OCI-LY1 (cell line): ENCODE measurements around the gene COPE.

Experiments
- H2AFZ ChIP-seq: fragments of 200-600 bp; sonication (generic), shearing (Covaris generic); 2 replicates; pipeline ENCODE4 v1.6.0; 2014; ENCODE audit warnings: antibody characterized with exemption, mild to moderate bottlenecking, low read length
- H3F3A ChIP-seq: fragments of 200-600 bp; sonication (generic), shearing (Covaris generic); 2 replicates; pipeline ENCODE4 v1.6.0; 2014; ENCODE audit warnings: mild to moderate bottlenecking, antibody characterized with exemption, low read length, moderate library complexity; ENCODE audit not compliant: insufficient read depth
- H3K27ac ChIP-seq: fragments of 200-600 bp; sonication (generic); 2 replicates; pipeline ENCODE4 v1.5.1; 2014; ENCODE audit warnings: low read length, mixed run types, mild to moderate bottlenecking, low read depth; ENCODE audit not compliant: poor library complexity, severe bottlenecking
- H3K27me3 ChIP-seq: fragments of 200-600 bp; sonication (generic); 2 replicates; pipeline ENCODE4 v1.6.0; 2014; ENCODE audit warnings: antibody characterized with exemption, mild to moderate bottlenecking, low read length, moderate library complexity; ENCODE audit not compliant: insufficient read depth
- H3K36me3 ChIP-seq: fragments of 200-600 bp; sonication (generic); 2 replicates; pipeline ENCODE4 v1.6.1; 2014; ENCODE audit warnings: mild to moderate bottlenecking, antibody characterized with exemption, low read length, moderate library complexity, mixed read lengths; ENCODE audit not compliant: insufficient read depth
- H3K4me1 ChIP-seq: fragments of 200-600 bp; sonication (generic); 2 replicates; pipeline ENCODE4 v1.5.1; 2014; ENCODE audit warnings: mild to moderate bottlenecking, low read length, moderate library complexity; ENCODE audit not compliant: insufficient read depth, severe bottlenecking
- H3K4me2 ChIP-seq: fragments of 200-600 bp; sonication (generic), shearing (Covaris generic); 2 replicates; pipeline ENCODE4 v1.6.1; 2014; ENCODE audit warnings: low read length
- H3K4me3 ChIP-seq: fragments of 200-600 bp; sonication (generic); 2 replicates; pipeline ENCODE4 v1.5.1; 2014; ENCODE audit warnings: low read length, low read depth, mild to moderate bottlenecking, mixed read lengths; ENCODE audit not compliant: poor library complexity, severe bottlenecking
- H3K79me2 ChIP-seq: fragments of 200-600 bp; shearing (Covaris generic); 2 replicates; pipeline ENCODE4 v1.6.1; 2016; ENCODE audit warnings: mixed run types, low read length, mixed read lengths; ENCODE audit not compliant: insufficient read depth
- H3K9ac ChIP-seq: fragments of 200-600 bp; sonication (generic), shearing (Covaris generic); 2 replicates; pipeline ENCODE4 v1.6.1; 2014; ENCODE audit warnings: mild to moderate bottlenecking, low read length, mixed read lengths
- H3K9me2 ChIP-seq: fragments of 200-600 bp; sonication (generic), shearing (Covaris generic); 2 replicates; pipeline ENCODE4 v1.6.1; 2014; ENCODE audit warnings: low read depth, mild to moderate bottlenecking, low read length, mixed read lengths
- H3K9me3 ChIP-seq: fragments of 200-600 bp; shearing (Covaris generic); 2 replicates; pipeline ENCODE4 v1.6.1; 2014; ENCODE audit warnings: low read length, mixed read lengths
- H4K20me1 ChIP-seq: fragments of 200-600 bp; sonication (generic), shearing (Covaris generic); 2 replicates; pipeline ENCODE4 v1.6.0; 2016; ENCODE audit warnings: mild to moderate bottlenecking, low read length; ENCODE audit not compliant: insufficient read depth
- EZH2 ChIP-seq: fragments of 200-600 bp; sonication (generic), shearing (Covaris generic); IDR thresholded peaks from 2 replicates; pipeline ENCODE4 v1.8.0; 2017; ENCODE audit warnings: borderline replicate concordance, mixed run types, mild to moderate bottlenecking, antibody characterized with exemption, low read length, moderate library complexity, mixed read lengths
- TF ChIP-seq, protein P1 (sequence below): fragments of 200-600 bp; sonication (generic), shearing (Covaris generic); IDR thresholded peaks from 2 replicates; pipeline ENCODE4 v1.5.1; 2017; ENCODE audit warnings: mild to moderate bottlenecking, antibody characterized with exemption, low read length, moderate library complexity, mixed read lengths

Gene COPE

DNA sequence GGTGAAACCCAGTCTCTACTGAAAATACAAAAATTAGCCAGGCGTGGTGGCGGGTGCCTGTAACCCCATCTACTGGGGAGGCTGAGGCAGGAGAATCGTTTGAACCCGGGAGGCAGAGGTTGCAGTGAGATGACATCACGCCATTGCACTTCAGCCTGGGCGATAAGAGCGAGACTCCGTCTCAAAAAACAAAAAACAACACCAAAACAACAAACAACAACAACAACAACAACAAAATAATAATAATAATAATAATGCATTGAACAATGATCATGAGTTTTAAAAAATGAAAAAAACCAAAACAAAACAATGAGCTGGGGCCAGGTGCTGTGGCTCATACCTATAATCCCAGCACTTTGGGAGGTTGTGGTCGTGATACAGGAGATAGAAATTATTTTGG lies 44.9 kb upstream of the COPE start:
- no peaks in the 10 kb centered on the region for H3F3A ChIP-seq
- TF ChIP-seq EZH2, result no peak
- TF ChIP-seq, protein P1, sequence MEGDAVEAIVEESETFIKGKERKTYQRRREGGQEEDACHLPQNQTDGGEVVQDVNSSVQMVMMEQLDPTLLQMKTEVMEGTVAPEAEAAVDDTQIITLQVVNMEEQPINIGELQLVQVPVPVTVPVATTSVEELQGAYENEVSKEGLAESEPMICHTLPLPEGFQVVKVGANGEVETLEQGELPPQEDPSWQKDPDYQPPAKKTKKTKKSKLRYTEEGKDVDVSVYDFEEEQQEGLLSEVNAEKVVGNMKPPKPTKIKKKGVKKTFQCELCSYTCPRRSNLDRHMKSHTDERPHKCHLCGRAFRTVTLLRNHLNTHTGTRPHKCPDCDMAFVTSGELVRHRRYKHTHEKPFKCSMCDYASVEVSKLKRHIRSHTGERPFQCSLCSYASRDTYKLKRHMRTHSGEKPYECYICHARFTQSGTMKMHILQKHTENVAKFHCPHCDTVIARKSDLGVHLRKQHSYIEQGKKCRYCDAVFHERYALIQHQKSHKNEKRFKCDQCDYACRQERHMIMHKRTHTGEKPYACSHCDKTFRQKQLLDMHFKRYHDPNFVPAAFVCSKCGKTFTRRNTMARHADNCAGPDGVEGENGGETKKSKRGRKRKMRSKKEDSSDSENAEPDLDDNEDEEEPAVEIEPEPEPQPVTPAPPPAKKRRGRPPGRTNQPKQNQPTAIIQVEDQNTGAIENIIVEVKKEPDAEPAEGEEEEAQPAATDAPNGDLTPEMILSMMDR, result no peak
- no peaks in the 10 kb centered on the region for H3K9me2 ChIP-seq

DNA sequence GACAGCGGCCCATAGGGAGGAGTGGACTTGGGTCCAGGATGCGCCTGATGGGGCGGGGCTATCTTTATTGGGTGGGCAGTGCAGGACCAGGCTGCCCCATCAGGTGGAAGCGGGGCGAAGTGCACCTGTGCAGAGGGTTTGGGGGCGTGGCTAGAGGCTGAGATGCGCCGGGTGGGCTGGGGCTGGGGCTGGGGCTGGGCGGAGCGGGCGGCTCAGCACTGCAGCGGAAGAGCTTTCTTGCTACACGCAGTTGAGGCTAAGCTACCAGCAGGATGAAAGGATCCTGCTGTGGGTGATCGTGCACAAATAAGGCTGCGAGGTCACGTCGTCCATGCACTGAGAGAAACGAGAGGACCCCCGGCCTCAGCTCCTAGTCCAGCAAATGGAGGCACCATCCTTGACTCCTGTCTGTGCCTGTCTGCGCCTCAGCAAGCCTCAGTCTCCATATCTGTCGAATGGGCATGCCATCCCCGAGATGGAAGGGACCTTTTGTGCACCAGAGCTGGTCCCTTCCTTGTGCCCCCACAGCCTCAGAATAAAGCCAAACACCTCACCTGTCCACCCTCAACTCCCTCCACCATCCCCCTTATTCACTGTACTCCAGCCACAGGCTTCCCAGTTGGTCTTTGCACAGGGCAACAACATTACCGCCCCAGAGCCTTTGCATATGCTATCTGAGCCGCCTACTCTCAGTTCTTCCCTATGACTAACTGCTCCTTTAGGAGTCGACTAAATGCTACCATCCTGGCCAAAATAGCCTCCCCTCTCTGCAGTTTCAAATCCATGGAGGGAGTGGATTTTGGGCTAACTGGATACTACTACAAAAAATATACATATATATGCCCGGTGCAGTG lies 42.8 kb upstream of the COPE start:
- Histone ChIP-seq H3K9me2 (no peaks in the 10 kb centered on the region), H3K27ac (no peak overlapping the region), H3K9ac (no peak overlapping the region), H3K36me3 (no peaks in the 10 kb centered on the region), H3K4me3 (no peak overlapping the region), H4K20me1 (no peaks in the 10 kb centered on the region), H3K4me1 (no peaks in the 10 kb centered on the region), H2AFZ (no peak overlapping the region), H3K9me3 (no peaks in the 10 kb centered on the region), H3K27me3 (0 out of 2 replicates have a peak, but pooled peaks cover 4% of the 10 kb centered on the region), H3F3A (no peaks in the 10 kb centered on the region), H3K79me2 (no peaks in the 10 kb centered on the region), H3K4me2 (no peak overlapping the region)
- TF ChIP-seq EZH2, result no peak

More for the DNA sequence above, 44.9 kb upstream of the COPE start:
- Histone ChIP-seq H3K9me3 (no peaks in the 10 kb centered on the region), H3K36me3 (no peaks in the 10 kb centered on the region; the same call in 1 of the 2 replicates), H3K27me3 (no peaks in the 10 kb centered on the region), H3K27ac (no peak overlapping the region), H3K9ac (no peak overlapping the region), H2AFZ (no peak overlapping the region), H3K4me3 (no peak overlapping the region), H3K4me2 (no peak overlapping the region), H3K4me1 (no peaks in the 10 kb centered on the region), H4K20me1 (no peaks in the 10 kb centered on the region), H3K79me2 (no peaks in the 10 kb centered on the region)

DNA sequence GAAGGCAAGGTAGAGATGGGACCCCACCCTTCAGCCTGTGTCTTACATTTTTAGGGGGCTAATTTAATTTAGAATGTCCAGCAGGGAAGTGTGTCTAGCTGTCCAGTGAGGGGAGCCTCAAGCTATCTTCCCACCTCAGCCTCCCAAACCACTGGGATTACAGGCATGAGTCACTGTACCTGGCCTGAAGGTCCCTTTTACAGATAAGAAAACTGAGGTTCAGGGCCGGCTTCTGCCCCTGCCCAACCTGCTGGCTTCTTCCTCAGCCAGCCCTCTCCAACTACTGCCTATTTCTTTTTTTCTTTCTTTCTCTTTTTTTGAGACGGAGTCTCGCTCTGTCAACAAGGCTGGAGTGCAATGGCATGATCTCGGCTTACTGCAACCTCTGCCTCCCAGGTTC lies 41.2 kb upstream of the COPE start:
- Histone ChIP-seq H2AFZ (no peak overlapping the region), H3F3A (no peaks in the 10 kb centered on the region), H3K36me3 (no peaks in the 10 kb centered on the region), H3K9ac (no peak overlapping the region), H3K4me3 (no peak overlapping the region), H4K20me1 (no peaks in the 10 kb centered on the region), H3K27me3 (0 out of 2 replicates have a peak, but pooled peaks cover 4% of the 10 kb centered on the region), H3K4me2 (no peak overlapping the region), H3K9me2 (no peaks in the 10 kb centered on the region), H3K9me3 (no peaks in the 10 kb centered on the region), H3K79me2 (no peaks in the 10 kb centered on the region), H3K4me1 (no peaks in the 10 kb centered on the region), H3K27ac (no peak overlapping the region)
- TF ChIP-seq, protein P1, result no peak
- no peak for TF ChIP-seq EZH2
